Mesothelial cell of epicardium (in vitro differentiated cells): Measurements from ENCODE around the gene ZFP57. TPM values are rescaled to one million over a fixed set of nuclear protein-coding genes. Genes with fewer than 3 reads are reported as not detected.

Experiments used
- total RNA-seq: library from RNA; stranded (reverse); gene quantifications from 3 replicates; pipeline ENCODE4 v1.2.1, GENCODE V29; 2021

Gene ZFP57
- total RNA-seq, 1 donor from 2014 or later, result 0.11 TPM

Other genes starting within 250 kb of the ZFP57 start
- gene OR10C1, start 241.8 kb downstream of the ZFP57 start, total RNA-seq, result not detected in 3 replicates
- gene OR11A1, start 224.1 kb downstream of the ZFP57 start, total RNA-seq, result not detected in 3 replicates
- gene OR2H1, start 224.0 kb downstream of the ZFP57 start, total RNA-seq, result not detected in 3 replicates
- gene MAS1L, start 193.2 kb downstream of the ZFP57 start, total RNA-seq, result not detected in 3 replicates
- 0.47 to 0.50 TPM (median 0.49 TPM) in 3 replicates for gene UBD, start 121.4 kb downstream of the ZFP57 start, total RNA-seq
- gene OR2H2, start 96.0 kb downstream of the ZFP57 start, total RNA-seq, result not detected in 3 replicates
- gene GABBR1, start 48.0 kb downstream of the ZFP57 start, total RNA-seq, result 130 to 138 TPM (median 134 TPM) in 3 replicates
- 0.65 to 1.4 TPM (median 0.82 TPM) in 3 replicates for gene MOG, start 24.1 kb downstream of the ZFP57 start, total RNA-seq
- 2.0 to 2.5 TPM (median 2.1 TPM) in 3 replicates for gene HLA-F, start 42.3 kb upstream of the ZFP57 start, total RNA-seq
- gene HLA-G, start 146.7 kb upstream of the ZFP57 start, total RNA-seq, result 0.29 to 0.70 TPM (median 0.56 TPM) in 3 replicates